ENCODE data around the gene TNFRSF1B.
"Not testable (repeated sequence)": the region's sequence is repeated elsewhere in the genome, so short reads cannot be mapped to it uniquely, and the experiment has no call there.

TNFRSF1B gene

DNA sequence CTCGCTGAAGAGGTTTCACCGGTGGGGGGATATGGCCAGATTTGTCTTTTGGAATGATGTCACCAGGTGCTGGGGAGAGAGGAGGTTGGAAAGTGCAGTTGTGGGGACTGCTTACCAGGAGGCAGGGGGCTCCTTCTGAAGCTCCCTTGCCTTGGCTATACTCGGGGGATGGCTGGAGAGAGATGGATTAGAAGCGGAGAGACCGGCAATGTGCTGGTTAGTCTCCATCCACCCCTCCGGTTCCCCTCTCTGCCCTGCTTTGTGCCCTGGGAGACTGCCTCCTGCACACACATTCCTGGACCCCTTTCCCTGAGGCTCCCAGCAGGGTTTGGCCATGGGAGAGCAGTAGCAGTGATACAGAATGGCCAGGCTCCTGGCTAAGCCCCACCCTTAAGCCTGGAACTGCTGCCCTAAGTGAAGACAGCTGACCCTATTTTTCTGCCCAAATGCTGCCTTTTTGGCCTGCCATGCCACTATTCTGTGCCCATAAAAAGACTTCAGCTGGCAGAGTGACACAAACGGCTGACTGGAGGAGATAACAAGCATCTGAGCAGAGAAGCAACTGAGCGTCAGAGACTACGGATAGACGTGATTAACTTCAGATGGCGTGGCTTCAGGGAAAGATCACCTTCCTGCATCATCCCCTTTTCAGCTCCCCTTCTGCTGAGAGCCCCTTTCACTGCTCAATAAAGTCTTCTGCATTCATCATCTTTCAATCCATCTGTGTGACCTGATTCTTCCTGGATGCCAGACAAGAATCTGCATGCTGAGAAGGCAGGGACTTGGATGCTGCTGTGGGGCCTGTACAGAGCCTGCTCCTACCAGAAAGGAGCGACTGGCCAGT, 48.5 kb downstream of the TNFRSF1B start:
- in situ Hi-C loops (cut with HindIII; ENCODE audit: low sequenced_read_pairs) = no loop called here
- no peak for DNase-seq (ENCODE audit: low read depth)
- no peak overlapping the region for H3K4me3 ChIP-seq (ENCODE audit: low read depth, low read length)
- TF ChIP-seq, protein P1, sequence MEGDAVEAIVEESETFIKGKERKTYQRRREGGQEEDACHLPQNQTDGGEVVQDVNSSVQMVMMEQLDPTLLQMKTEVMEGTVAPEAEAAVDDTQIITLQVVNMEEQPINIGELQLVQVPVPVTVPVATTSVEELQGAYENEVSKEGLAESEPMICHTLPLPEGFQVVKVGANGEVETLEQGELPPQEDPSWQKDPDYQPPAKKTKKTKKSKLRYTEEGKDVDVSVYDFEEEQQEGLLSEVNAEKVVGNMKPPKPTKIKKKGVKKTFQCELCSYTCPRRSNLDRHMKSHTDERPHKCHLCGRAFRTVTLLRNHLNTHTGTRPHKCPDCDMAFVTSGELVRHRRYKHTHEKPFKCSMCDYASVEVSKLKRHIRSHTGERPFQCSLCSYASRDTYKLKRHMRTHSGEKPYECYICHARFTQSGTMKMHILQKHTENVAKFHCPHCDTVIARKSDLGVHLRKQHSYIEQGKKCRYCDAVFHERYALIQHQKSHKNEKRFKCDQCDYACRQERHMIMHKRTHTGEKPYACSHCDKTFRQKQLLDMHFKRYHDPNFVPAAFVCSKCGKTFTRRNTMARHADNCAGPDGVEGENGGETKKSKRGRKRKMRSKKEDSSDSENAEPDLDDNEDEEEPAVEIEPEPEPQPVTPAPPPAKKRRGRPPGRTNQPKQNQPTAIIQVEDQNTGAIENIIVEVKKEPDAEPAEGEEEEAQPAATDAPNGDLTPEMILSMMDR (IDR thresholded peaks at IDR 0.05; ENCODE audit: low read depth, low read length, missing control alignments) = no peak

DNA sequence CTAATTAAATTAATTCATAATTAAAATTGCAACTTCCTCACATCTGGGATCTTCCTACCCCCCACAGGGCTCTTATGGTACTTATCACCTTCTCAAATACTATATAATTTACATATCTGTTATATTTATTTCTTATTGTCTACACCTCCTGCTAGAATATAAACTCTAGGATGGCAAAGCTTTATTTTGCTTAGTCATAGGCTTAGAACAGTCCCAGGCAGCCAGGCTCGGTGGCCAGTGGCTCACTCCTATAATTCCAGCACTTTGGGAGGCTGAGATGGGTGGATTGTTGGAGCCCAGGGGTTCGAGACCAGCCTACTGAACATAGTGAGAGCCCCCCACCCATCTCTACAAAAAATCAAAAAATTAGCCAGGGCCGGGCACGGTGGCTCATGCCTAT, 53.0 kb downstream of the TNFRSF1B start:
- DNase-seq (ENCODE audit: low read depth) = no peak
- no peak overlapping the region for H3K4me3 ChIP-seq (ENCODE audit: low read depth, low read length)
- TF ChIP-seq, protein P1 (IDR thresholded peaks at IDR 0.05; ENCODE audit: low read depth, low read length, missing control alignments) = no peak
- in situ Hi-C loops (cut with HindIII; ENCODE audit: low sequenced_read_pairs) = no loop called here

DNA sequence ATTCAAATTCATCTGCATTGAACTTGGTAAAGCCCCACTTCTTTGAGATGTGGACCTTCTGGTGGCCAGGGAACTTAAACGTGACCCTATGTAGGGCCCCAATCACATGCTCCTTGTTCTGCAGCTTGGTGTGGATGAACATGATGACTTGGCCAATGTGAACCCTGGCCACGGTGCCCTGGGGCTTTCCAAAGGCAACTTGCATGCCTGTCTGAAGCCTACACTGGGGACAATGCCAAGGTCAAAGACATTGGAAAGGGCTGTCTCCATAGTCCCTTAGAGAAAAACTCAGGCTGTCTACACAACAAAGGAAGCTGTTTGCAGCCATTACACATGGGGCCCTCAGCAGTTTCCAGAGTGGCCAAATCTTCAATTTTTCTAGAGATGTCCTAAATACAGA, 54.1 kb downstream of the TNFRSF1B start:
- in situ Hi-C loops (cut with HindIII; ENCODE audit: low sequenced_read_pairs) = no loop called here
- no peak overlapping the region for H3K4me3 ChIP-seq (ENCODE audit: low read depth, low read length)
- TF ChIP-seq, protein P1 (IDR thresholded peaks at IDR 0.05; ENCODE audit: low read depth, low read length, missing control alignments) = no peak
- no peak for DNase-seq (ENCODE audit: low read depth)

- in situ Hi-C loops (cut with HindIII; ENCODE audit: low sequenced_read_pairs); DNase-seq (ENCODE audit: low read depth); H3K4me3 ChIP-seq (ENCODE audit: low read depth, low read length): not testable (repeated sequence)
These were observed 55.9 kb downstream of the TNFRSF1B start for GRCh38 chr1:12222700-12223099.

- H3K4me3 ChIP-seq (ENCODE audit: low read depth, low read length); in situ Hi-C loops (cut with HindIII; ENCODE audit: low sequenced_read_pairs); DNase-seq (ENCODE audit: low read depth): not testable (repeated sequence)
These were observed 57.3 kb downstream of the TNFRSF1B start for GRCh38 chr1:12224092-12224491.

GRCh38 chr1:12228979-12229378, 62.2 kb downstream of the TNFRSF1B start:
- TF ChIP-seq, protein P1 (IDR thresholded peaks at IDR 0.05; ENCODE audit: low read depth, low read length, missing control alignments) = no peak
- no peak overlapping the region for H3K4me3 ChIP-seq (ENCODE audit: low read depth, low read length)
- in situ Hi-C loops (cut with HindIII; ENCODE audit: low sequenced_read_pairs) = no loop called here
- no peak for DNase-seq (ENCODE audit: low read depth)

DNA sequence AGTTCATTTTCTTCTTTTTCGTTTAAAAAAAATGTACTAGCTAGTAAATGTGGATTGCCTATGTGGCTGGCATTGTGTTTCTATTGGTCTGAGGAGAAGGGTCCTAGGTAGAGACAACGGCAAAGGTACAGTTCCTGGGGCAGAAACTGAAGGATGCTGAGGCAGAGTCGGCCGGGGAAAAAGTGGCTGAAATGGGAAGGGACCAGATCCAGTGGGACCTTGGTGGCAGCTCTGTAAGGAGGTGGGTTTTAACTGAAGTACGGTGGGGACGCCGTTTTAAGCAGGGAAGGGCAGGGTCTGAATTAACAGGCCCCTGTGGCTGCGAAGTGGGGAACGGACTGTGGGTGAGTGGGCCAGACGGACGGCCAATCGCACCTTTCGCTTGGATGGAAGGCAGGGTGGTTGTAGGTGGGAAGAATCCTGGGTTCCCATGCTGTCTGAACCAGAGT, 62.6 kb downstream of the TNFRSF1B start:
- H3K4me3 ChIP-seq (ENCODE audit: low read depth, low read length) = peak overlapping the region; percentile 94
- TF ChIP-seq, protein P1 (IDR thresholded peaks at IDR 0.05; ENCODE audit: low read depth, low read length, missing control alignments) = no peak
- in situ Hi-C loops (cut with HindIII; ENCODE audit: low sequenced_read_pairs) = no loop called here
- DNase-seq (ENCODE audit: low read depth) = no peak

Data from astrocyte of the cerebellum (primary cell).